Measurements from ENCODE around the gene GLIS1. TPM values are rescaled to one million over a fixed set of nuclear protein-coding genes. Genes with fewer than 3 reads are reported as not detected.

The GLIS1 gene
- total RNA-seq, 2 donors from 2014 or later = 0.20 to 0.22 TPM

- no peak for DNase-seq (ENCODE audit: low spot score)
- no peak overlapping the region for H3K27ac ChIP-seq
- no peak overlapping the region for H3K4me3 ChIP-seq
- TF ChIP-seq, protein P1, sequence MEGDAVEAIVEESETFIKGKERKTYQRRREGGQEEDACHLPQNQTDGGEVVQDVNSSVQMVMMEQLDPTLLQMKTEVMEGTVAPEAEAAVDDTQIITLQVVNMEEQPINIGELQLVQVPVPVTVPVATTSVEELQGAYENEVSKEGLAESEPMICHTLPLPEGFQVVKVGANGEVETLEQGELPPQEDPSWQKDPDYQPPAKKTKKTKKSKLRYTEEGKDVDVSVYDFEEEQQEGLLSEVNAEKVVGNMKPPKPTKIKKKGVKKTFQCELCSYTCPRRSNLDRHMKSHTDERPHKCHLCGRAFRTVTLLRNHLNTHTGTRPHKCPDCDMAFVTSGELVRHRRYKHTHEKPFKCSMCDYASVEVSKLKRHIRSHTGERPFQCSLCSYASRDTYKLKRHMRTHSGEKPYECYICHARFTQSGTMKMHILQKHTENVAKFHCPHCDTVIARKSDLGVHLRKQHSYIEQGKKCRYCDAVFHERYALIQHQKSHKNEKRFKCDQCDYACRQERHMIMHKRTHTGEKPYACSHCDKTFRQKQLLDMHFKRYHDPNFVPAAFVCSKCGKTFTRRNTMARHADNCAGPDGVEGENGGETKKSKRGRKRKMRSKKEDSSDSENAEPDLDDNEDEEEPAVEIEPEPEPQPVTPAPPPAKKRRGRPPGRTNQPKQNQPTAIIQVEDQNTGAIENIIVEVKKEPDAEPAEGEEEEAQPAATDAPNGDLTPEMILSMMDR (IDR thresholded peaks at IDR 0.05) = no peak
- peaks cover 0 to 10% of the 10 kb centered on the region in 2 donors for H3K27me3 ChIP-seq
- H3K36me3 ChIP-seq = no peaks in the 10 kb centered on the region
- H3K9me3 ChIP-seq = peaks cover 0 to 6% of the 10 kb centered on the region in 2 donors
- peaks cover 0 to 22% of the 10 kb centered on the region in 2 donors for H3K4me1 ChIP-seq
These were observed 1.7 kb upstream of the GLIS1 start for GRCh38 chr1:53740621-53741105.

- H3K27ac ChIP-seq = no peak overlapping the region
- no peak for DNase-seq (ENCODE audit: low spot score)
These were observed 507 bp downstream of the GLIS1 start for GRCh38 chr1:53738205-53739108.

DNA sequence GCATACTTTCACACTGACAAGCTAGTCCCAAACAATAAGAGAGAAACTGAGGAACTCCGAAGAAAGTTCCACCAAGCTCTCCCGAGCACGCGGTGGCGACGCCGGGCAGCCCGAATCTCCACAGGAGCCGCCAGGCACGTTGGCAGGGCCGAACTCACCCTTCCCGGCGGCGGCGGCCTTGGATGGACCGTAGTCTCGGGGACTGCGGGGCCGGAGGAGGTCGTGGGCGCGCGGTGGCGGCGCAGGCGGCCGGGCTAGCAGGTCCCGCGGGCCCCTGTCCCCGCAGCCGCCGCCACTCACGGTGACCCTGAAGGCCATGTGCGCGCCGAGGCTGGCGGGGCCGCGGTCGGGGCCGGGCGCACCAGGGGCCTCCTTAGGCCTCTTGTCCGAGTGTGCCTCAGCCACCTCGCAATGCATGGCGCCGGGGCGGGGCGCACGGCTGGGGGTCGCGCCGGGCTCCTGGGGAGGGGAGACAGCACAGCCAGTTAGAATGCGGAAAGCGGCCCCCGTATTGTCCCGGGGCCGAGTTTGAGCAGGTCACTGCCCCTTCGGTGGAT is 1.2 kb downstream of the GLIS1 start:
- Histone ChIP-seq H3K27ac (no peak overlapping the region), H3K4me3 (peak overlapping the region; percentile 40 to 63), H3K36me3 (no peaks in the 10 kb centered on the region), H3K4me1 (peaks cover 0 to 22% of the 10 kb centered on the region in 2 donors), H3K9me3 (peaks cover 0 to 3% of the 10 kb centered on the region in 2 donors), H3K27me3 (peaks cover 0 to 10% of the 10 kb centered on the region in 2 donors)
- TF ChIP-seq, protein P1 (IDR thresholded peaks at IDR 0.05) = no peak
- DNase-seq (ENCODE audit: low spot score) = no peak

More at GRCh38 chr1:53738205-53739108, 507 bp downstream of the GLIS1 start:
- H3K4me3 ChIP-seq = peak overlapping the region; percentile 40 to 63
- TF ChIP-seq, protein P1 (IDR thresholded peaks at IDR 0.05) = no peak
- H3K9me3 ChIP-seq = peaks cover 0 to 6% of the 10 kb centered on the region in 2 donors
- peaks cover 0 to 22% of the 10 kb centered on the region in 2 donors for H3K4me1 ChIP-seq
- H3K36me3 ChIP-seq = no peaks in the 10 kb centered on the region
- peaks cover 0 to 10% of the 10 kb centered on the region in 2 donors for H3K27me3 ChIP-seq

GRCh38 chr1:53736290-53736689 is 2.7 kb downstream of the GLIS1 start:
- Histone ChIP-seq H3K36me3 (no peaks in the 10 kb centered on the region), H3K9me3 (no peaks in the 10 kb centered on the region), H3K27ac (no peak overlapping the region), H3K4me3 (no peak overlapping the region), H3K27me3 (peaks cover 0 to 6% of the 10 kb centered on the region in 2 donors), H3K4me1 (peaks cover 0 to 22% of the 10 kb centered on the region in 2 donors)
- TF ChIP-seq, protein P1 (IDR thresholded peaks at IDR 0.05) = no peak
- DNase-seq (ENCODE audit: low spot score) = no peak

DNA sequence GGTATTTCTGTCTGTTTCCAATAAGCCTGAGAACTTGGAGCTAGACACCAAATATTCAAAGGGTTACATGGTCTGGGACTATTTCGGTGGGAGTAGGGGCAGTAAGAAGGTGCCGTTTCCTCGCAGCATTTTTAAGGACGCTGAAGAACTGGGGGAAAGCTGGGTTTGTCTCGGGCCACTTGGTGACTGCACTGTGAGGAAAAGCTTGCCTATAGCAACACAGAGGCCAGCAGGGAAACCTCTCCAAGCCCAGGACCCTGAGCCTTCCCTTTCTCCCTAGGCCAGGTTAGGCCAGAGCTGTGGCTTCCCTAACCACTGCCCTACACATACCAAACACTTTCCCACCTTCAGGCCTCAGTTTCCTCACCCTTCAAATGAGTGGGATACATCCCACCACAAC is 3.3 kb downstream of the GLIS1 start:
- Histone ChIP-seq H3K27me3 (peaks cover 0 to 6% of the 10 kb centered on the region in 2 donors), H3K36me3 (no peaks in the 10 kb centered on the region), H3K9me3 (no peaks in the 10 kb centered on the region), H3K4me1 (peaks cover 0 to 22% of the 10 kb centered on the region in 2 donors), H3K4me3 (no peak overlapping the region), H3K27ac (no peak overlapping the region)
- TF ChIP-seq, protein P1 (IDR thresholded peaks at IDR 0.05) = no peak
- DNase-seq (ENCODE audit: low spot score) = no peak
